Natural killer cell (primary cell): Measurements from ENCODE around the gene GOLGA6L7. TPM values are rescaled to one million over a fixed set of nuclear protein-coding genes. Genes with fewer than 3 reads are reported as not detected.
"Not testable (repeated sequence)": the region's sequence is repeated elsewhere in the genome, so short reads cannot be mapped to it uniquely, and the experiment has no call there.

Experiments
- ATAC-seq, 3 donors: fragments of 150-1000 bp in 2 of 3; fragments of 200-7000 bp in 1 of 3; cut with Tn5 transposase; 1 replicate in 1 of 3; 2 replicates in 2 of 3; pipeline ENCODE4 v1.10.0; 2021; ENCODE audit warnings: mild to moderate bottlenecking in 2 of 3, moderate library complexity in 2 of 3
- DNase-seq, 2 donors: peaks; one replicate each; pipeline versions ENCODE4 v3.0.0 to v3.0.0-alpha.2; 2013 to 2021; ENCODE audit warnings: mixed read lengths in 1 of 2
- H3K27ac ChIP-seq: one replicate; pipeline ENCODE4 v1.5.1; 2013; ENCODE audit warnings: mild to moderate bottlenecking, low read length
- H3K27me3 ChIP-seq: one replicate; pipeline ENCODE4 v1.6.1; 2013; ENCODE audit warnings: low read length; ENCODE audit not compliant: control insufficient read depth, insufficient read depth
- H3K36me3 ChIP-seq: one replicate; pipeline ENCODE4 v1.6.1; 2013; ENCODE audit warnings: low read length; ENCODE audit not compliant: control insufficient read depth, insufficient read depth
- H3K4me1 ChIP-seq: one replicate; pipeline ENCODE4 v1.6.1; 2013; ENCODE audit warnings: low read length; ENCODE audit not compliant: control insufficient read depth, insufficient read depth
- H3K4me3 ChIP-seq: one replicate; pipeline ENCODE4 v1.5.1; 2013; ENCODE audit warnings: low read length
- H3K9me3 ChIP-seq: one replicate; pipeline ENCODE4 v1.6.1; 2013; ENCODE audit warnings: low read length; ENCODE audit not compliant: control insufficient read depth, insufficient read depth
- H3K27ac Mint-ChIP-seq, 2 donors: one replicate each; pipeline ENCODE4 v1.8.0; 2022; ENCODE audit warnings: mild to moderate bottlenecking in 2 of 2, mixed read lengths in 2 of 2, moderate library complexity in 1 of 2
- H3K27me3 Mint-ChIP-seq, 2 donors: one replicate each; pipeline ENCODE4 v1.8.0; 2022; ENCODE audit warnings: low read depth in 2 of 2, mixed read lengths in 2 of 2
- H3K36me3 Mint-ChIP-seq: one replicate; pipeline ENCODE4 v1.8.0; 2022; ENCODE audit warnings: mixed read lengths
- H3K4me1 Mint-ChIP-seq, 2 donors: one replicate each; pipeline ENCODE4 v1.8.0; 2022; ENCODE audit warnings: mixed read lengths in 2 of 2
- H3K4me3 Mint-ChIP-seq: one replicate; pipeline ENCODE4 v1.8.0; 2022; ENCODE audit warnings: mild to moderate bottlenecking, moderate library complexity, mixed read lengths
- H3K9me3 Mint-ChIP-seq, 2 donors: one replicate each; pipeline ENCODE4 v1.8.0; 2022; ENCODE audit warnings: mixed read lengths in 2 of 2
- WGBS: methylation state at CpG from one replicate; pipeline ENCODE4 v1.1.7; 2013; ENCODE audit warnings: missing lambda C conversion rate; ENCODE audit not compliant: insufficient coverage; 5-methylcytosine and 5-hydroxymethylcytosine counted together
- intact Hi-C: fragments of 100-400 bp; cut with micrococcal nuclease; formaldehyde crosslinking; loops from one replicate; pipeline ENCODE4 v1.14.2; 2022
- total RNA-seq, 4 donors: library from RNA; stranded (reverse); fragments of 120-200 nt in 1 of 4; gene quantifications; one replicate each; pipeline versions ENCODE4 v1.2.3 to v1.2.4, GENCODE V29; 2013 to 2022

Gene GOLGA6L7
- total RNA-seq, 3 donors from 2014 or later (not counting 1 experiment from before 2014, with no cell fraction given), result not detected

GRCh38 chr15:28831897-28832587, 16.4 kb downstream of the GOLGA6L7 start:
- H3K4me1 Mint-ChIP-seq, result peaks cover 9 to 11% of the 10 kb centered on the region in 2 donors
- H3K4me1 ChIP-seq, H3K27me3 ChIP-seq, H3K27ac ChIP-seq, intact Hi-C loops, H3K9me3 ChIP-seq, H3K9me3 Mint-ChIP-seq, H3K36me3 ChIP-seq, H3K36me3 Mint-ChIP-seq: not testable (repeated sequence)
- H3K27ac Mint-ChIP-seq, result peak overlapping the region; percentile 25 to 70
- 2% methylated on average over 55 of the region's 56 CpGs for WGBS
- ATAC-seq (peak; percentile 84 to 92 (median 88)), DNase-seq (peak; percentile 55 to 85)
- H3K27me3 Mint-ChIP-seq, result peaks cover 8 to 15% of the 10 kb centered on the region in 2 donors
- H3K4me3 Mint-ChIP-seq, result peak overlapping the region; percentile 94
- H3K4me3 ChIP-seq, result peak overlapping the region; percentile 48

DNA sequence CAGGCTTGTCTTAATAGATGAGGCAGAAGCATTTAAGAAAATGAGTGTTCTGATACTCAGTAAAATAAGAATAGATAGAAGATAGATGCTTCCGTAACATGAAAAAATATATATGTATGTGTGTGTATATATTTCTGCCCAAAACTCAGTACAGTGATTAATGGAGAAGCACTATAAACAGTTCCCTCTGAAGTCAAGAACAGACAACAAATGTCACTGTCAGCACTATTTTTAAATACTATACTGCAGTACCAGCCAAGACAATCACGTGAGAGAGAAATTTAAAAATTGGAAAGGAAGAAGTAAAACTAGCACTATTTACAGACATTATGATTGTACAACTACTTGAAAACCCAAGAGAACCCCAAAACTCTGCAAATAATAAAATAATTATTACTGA, 27.0 kb downstream of the GOLGA6L7 start:
- H3K4me3 Mint-ChIP-seq, H3K4me3 ChIP-seq, intact Hi-C loops, H3K27me3 ChIP-seq, H3K9me3 Mint-ChIP-seq, H3K4me1 ChIP-seq, H3K4me1 Mint-ChIP-seq, H3K27ac Mint-ChIP-seq, H3K36me3 Mint-ChIP-seq, DNase-seq, ATAC-seq, H3K27ac ChIP-seq, H3K9me3 ChIP-seq, H3K36me3 ChIP-seq, H3K27me3 Mint-ChIP-seq: not testable (repeated sequence)
- WGBS, result 100% methylated on average over 1 of the region's 2 CpGs

GRCh38 chr15:28819930-28820295, 28.5 kb downstream of the GOLGA6L7 start:
- H3K27me3 Mint-ChIP-seq, DNase-seq, H3K4me1 ChIP-seq, H3K9me3 Mint-ChIP-seq, ATAC-seq, H3K4me1 Mint-ChIP-seq, H3K4me3 ChIP-seq, H3K36me3 Mint-ChIP-seq, H3K27ac ChIP-seq, H3K36me3 ChIP-seq, H3K27ac Mint-ChIP-seq, intact Hi-C loops, H3K4me3 Mint-ChIP-seq, H3K9me3 ChIP-seq, H3K27me3 ChIP-seq: not testable (repeated sequence)
- no CpG with 5 or more reads among the region's 3 CpGs for WGBS

- WGBS, result 27% methylated on average over 8 of the region's 15 CpGs
- H3K4me1 ChIP-seq, intact Hi-C loops, H3K9me3 Mint-ChIP-seq, H3K27me3 Mint-ChIP-seq, H3K36me3 Mint-ChIP-seq, H3K4me1 Mint-ChIP-seq, H3K36me3 ChIP-seq, H3K27me3 ChIP-seq, H3K27ac ChIP-seq, H3K4me3 ChIP-seq, H3K9me3 ChIP-seq: not testable (repeated sequence)
- peak in 1 of 2 donors; percentile 21 for DNase-seq
- Mint-ChIP-seq H3K4me3 (peak overlapping the region; percentile 45), H3K27ac (peak overlapping the region; percentile 57)
- ATAC-seq, result peak; percentile 24 to 90 (median 55)
Observed at GRCh38 chr15:28819019-28819929, 29.2 kb downstream of the GOLGA6L7 start.

DNA sequence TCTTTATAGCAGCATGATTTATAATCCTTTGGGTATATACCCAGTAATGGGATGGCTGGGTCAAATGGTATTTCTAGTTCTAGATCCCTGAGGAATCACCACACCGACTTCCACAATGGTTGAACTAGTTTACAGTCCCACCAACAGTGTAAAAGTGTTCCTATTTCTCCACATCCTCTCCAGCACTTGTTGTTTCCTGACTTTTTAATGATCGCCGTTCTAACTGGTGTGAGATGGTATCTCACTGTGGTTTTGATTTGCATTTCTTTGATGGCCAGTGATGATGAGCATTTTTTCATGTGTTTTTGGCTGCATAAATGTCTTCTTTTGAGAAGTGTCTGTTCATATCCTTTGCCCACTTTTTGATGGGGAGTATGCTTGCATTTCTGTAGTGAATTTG, 30.3 kb downstream of the GOLGA6L7 start:
- H3K4me3 ChIP-seq, H3K4me3 Mint-ChIP-seq, H3K27me3 ChIP-seq, H3K4me1 ChIP-seq, H3K27me3 Mint-ChIP-seq, H3K4me1 Mint-ChIP-seq, H3K27ac ChIP-seq, ATAC-seq, intact Hi-C loops, H3K9me3 Mint-ChIP-seq, H3K36me3 ChIP-seq, H3K27ac Mint-ChIP-seq, H3K36me3 Mint-ChIP-seq, DNase-seq, H3K9me3 ChIP-seq: not testable (repeated sequence)
- no CpG with 5 or more reads among the region's 3 CpGs for WGBS

- H3K36me3 ChIP-seq, H3K9me3 ChIP-seq, DNase-seq, H3K27ac ChIP-seq, H3K4me3 ChIP-seq, H3K36me3 Mint-ChIP-seq, H3K4me1 Mint-ChIP-seq, H3K9me3 Mint-ChIP-seq, H3K27me3 ChIP-seq, H3K4me3 Mint-ChIP-seq, H3K4me1 ChIP-seq, ATAC-seq, intact Hi-C loops, H3K27ac Mint-ChIP-seq: not testable (repeated sequence)
- peaks cover 3 to 14% of the 10 kb centered on the region in 2 donors for H3K27me3 Mint-ChIP-seq
Observed at GRCh38 chr15:28814059-28814458, 34.4 kb downstream of the GOLGA6L7 start.

DNA sequence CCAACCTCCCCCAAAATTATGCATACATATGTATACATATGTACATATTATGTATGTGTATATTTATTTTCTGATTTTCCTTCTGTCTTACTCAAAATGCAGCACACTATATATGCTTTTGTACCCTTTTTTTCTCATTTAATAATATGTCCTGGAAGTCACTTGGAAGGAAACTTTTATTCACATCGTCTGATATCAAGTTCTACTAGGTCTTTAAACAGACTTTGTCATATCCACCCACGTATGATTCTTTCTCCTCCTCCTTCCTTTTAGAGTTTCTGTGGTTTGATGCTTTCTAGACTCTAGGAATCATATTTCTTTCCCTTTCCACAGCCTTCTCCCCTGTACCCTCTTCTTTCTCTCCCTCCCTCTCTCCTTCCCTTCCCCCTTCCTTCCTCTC, 35.1 kb downstream of the GOLGA6L7 start:
- intact Hi-C loops, H3K36me3 ChIP-seq, H3K27ac Mint-ChIP-seq, H3K4me1 Mint-ChIP-seq, ATAC-seq, H3K36me3 Mint-ChIP-seq, H3K4me3 Mint-ChIP-seq, DNase-seq, H3K27me3 ChIP-seq, H3K9me3 ChIP-seq, H3K4me1 ChIP-seq, H3K27ac ChIP-seq, H3K4me3 ChIP-seq, H3K9me3 Mint-ChIP-seq: not testable (repeated sequence)
- H3K27me3 Mint-ChIP-seq, result peaks cover 3 to 21% of the 10 kb centered on the region in 2 donors
- WGBS, result no CpG with 5 or more reads among the region's 2 CpGs
